Activated B cell treated with CpG ODN at 0.5 μM for 24 hours (primary cell): Measurements from ENCODE around the gene KDM2A. TPM values are rescaled to one million over a fixed set of nuclear protein-coding genes. Genes with fewer than 3 reads are reported as not detected.

Experiments used
- ATAC-seq: fragments of 200-7000 bp; cut with Tn5 transposase; one replicate; pipeline ENCODE4 v1.10.0; 2021; ENCODE audit warnings: low read depth, mild to moderate bottlenecking, moderate library complexity
- CTCF ChIA-PET: fragments of 350-600 bp; sonication (Branson Sonifier 250); formaldehyde crosslinking; loops from one replicate; lab custom pipeline; 2021; ENCODE audit warnings: antibody characterized with exemption; lab: Charles Lee
- POLR2A ChIA-PET: fragments of 350-600 bp; sonication (Branson Sonifier 250); formaldehyde crosslinking; loops from one replicate; lab custom pipeline; 2021; ENCODE audit warnings: antibody characterized with exemption; lab: Charles Lee
- DNase-seq: peaks from one replicate; pipeline ENCODE4 v3.0.0; 2022
- H3K27ac Mint-ChIP-seq: one replicate; pipeline ENCODE4 v1.8.0; 2020; ENCODE audit warnings: mixed read lengths
- H3K27me3 Mint-ChIP-seq: one replicate; pipeline ENCODE4 v1.8.0; 2021; ENCODE audit warnings: mixed read lengths
- H3K36me3 Mint-ChIP-seq: one replicate; pipeline ENCODE4 v1.8.0; 2021; ENCODE audit warnings: low read depth, mixed read lengths
- H3K4me1 Mint-ChIP-seq: one replicate; pipeline ENCODE4 v1.8.0; 2021; ENCODE audit warnings: mixed read lengths
- H3K4me3 Mint-ChIP-seq: one replicate; pipeline ENCODE4 v1.8.0; 2020; ENCODE audit warnings: mild to moderate bottlenecking, mixed read lengths
- H3K9me3 Mint-ChIP-seq: one replicate; pipeline ENCODE4 v1.8.0; 2020; ENCODE audit warnings: mixed read lengths
- CTCF ChIP-seq: fragments of 200-600 bp; IDR thresholded peaks from one replicate; pipeline ENCODE4 v1.8.0; 2022; ENCODE audit warnings: antibody characterized with exemption, mild to moderate bottlenecking
- intact Hi-C: fragments of 100-400 bp; cut with micrococcal nuclease; formaldehyde crosslinking; loops from one replicate; pipeline ENCODE4 v1.15.1; 2024
- total RNA-seq: library from RNA; stranded (reverse); gene quantifications from 2 replicates; pipeline ENCODE4 v1.2.3, GENCODE V29; 2022

Gene KDM2A
- total RNA-seq, 1 donor from 2014 or later: 160 TPM

GRCh38 chr11:67307545-67308001, 188.5 kb downstream of the KDM2A start:
- no peak overlapping the region for H3K27ac Mint-ChIP-seq
- DNase-seq: no peak

More at GRCh38 chr11:67307545-67308001, 188.5 kb downstream of the KDM2A start:
- POLR2A ChIA-PET: no interaction called here
- ATAC-seq: no peak
- peaks cover 2% of the 10 kb centered on the region for H3K36me3 Mint-ChIP-seq
- no peaks in the 10 kb centered on the region for H3K9me3 Mint-ChIP-seq
- CTCF ChIA-PET: interaction anchor here (1.0 kb wide), 1 partner anchor 10 kb away, joined by 3 read pairs; no protein-coding TSS in a partner anchor
- peaks cover 5% of the 10 kb centered on the region for H3K4me1 Mint-ChIP-seq
- TF ChIP-seq CTCF: no peak
- H3K27me3 Mint-ChIP-seq: no peaks in the 10 kb centered on the region
- intact Hi-C loops: no loop called here
- no peak overlapping the region for H3K4me3 Mint-ChIP-seq

Other genes with a start within 250 kb of the KDM2A start
- gene PC, start 160.9 kb upstream of the KDM2A start, total RNA-seq: 4.3 and 5.0 TPM in 2 replicates
- not detected in 2 replicates for gene C11orf86, start 144.0 kb upstream of the KDM2A start, total RNA-seq
- not detected in 2 replicates for gene SYT12, start 96.1 kb upstream of the KDM2A start, total RNA-seq
- 0.32 TPM in 1 of 2 replicates, not detected in the other for gene RHOD, start 62.4 kb upstream of the KDM2A start, total RNA-seq
- 159 and 175 TPM in 2 replicates for gene GRK2, start 147.2 kb downstream of the KDM2A start, total RNA-seq
- gene ANKRD13D, start 170.0 kb downstream of the KDM2A start, total RNA-seq: 97.2 and 116 TPM in 2 replicates
- 5.1 and 7.7 TPM in 2 replicates for gene SSH3, start 184.3 kb downstream of the KDM2A start, total RNA-seq
- 166 and 169 TPM in 2 replicates for gene POLD4, start 234.3 kb downstream of the KDM2A start, total RNA-seq